PFSK-1 (cell line): Measurements from ENCODE around the gene TNFRSF1A. TPM values are rescaled to one million over a fixed set of nuclear protein-coding genes. Genes with fewer than 3 reads are reported as not detected.
A peak's percentile ranks its signal among the peaks of the same experiment; 100 is the strongest.

Source experiments
- FOXP2 ChIP-seq: optimal IDR thresholded peaks from 2 replicates; pipeline ENCODE3; 2011; ENCODE audit warnings: borderline replicate concordance, control low read depth, inconsistent platforms; ENCODE audit not compliant: insufficient read depth; ENCODE audit errors: extremely low read length, extremely low read depth
- POLR2AphosphoS5 ChIP-seq: IDR thresholded peaks from 2 replicates; pipeline ENCODE4 v1.6.1; 2012; ENCODE audit warnings: low read depth, mild to moderate bottlenecking, control low read depth, low read length, moderate library complexity
- REST ChIP-seq, 2 experiments: IDR thresholded peaks; 2 replicates each; pipeline versions ENCODE4 v1.6.1 to v1.8.0; 2011 to 2012; ENCODE audit warnings: low read depth in 2 of 2, low read length in 2 of 2, control low read depth in 1 of 2, inconsistent platforms in 1 of 2, mild to moderate bottlenecking in 1 of 2, moderate library complexity in 1 of 2; ENCODE audit not compliant: insufficient read depth in 1 of 2
- SIN3A ChIP-seq: IDR thresholded peaks from 2 replicates; pipeline ENCODE4 v1.6.1; 2012; ENCODE audit warnings: mild to moderate bottlenecking, low read length, moderate library complexity, borderline replicate concordance; ENCODE audit not compliant: insufficient read depth
- TAF1 ChIP-seq: IDR thresholded peaks from 2 replicates; pipeline ENCODE4 v1.6.1; 2012; ENCODE audit warnings: low read length, control low read depth, borderline replicate concordance; ENCODE audit not compliant: insufficient read depth
- polyA plus RNA-seq: library from polyadenylated mRNA; unstranded; fragments of >200 nt; gene quantifications from one replicate; pipeline ENCODE4 v1.2.1, GENCODE V29; 2012; ENCODE audit warnings: low read depth, missing spikeins; ENCODE audit not compliant: insufficient read length

Gene TNFRSF1A
- 132 TPM for polyA plus RNA-seq

- peak; percentile 92; the same call in 1 of the 2 replicates for TF ChIP-seq SIN3A
- peak in 1 of 2 experiments; percentile 64; a peak in 2 of 4 replicates for TF ChIP-seq REST (IDR thresholded peaks at IDR 0.05; ENCODE audit: insufficient read depth in 1 of 2, low read depth in 2 of 2, low read length in 2 of 2)
- TF ChIP-seq TAF1: peak; percentile 87; the same call in 1 of the 2 replicates
- TF ChIP-seq FOXP2: no peak
- peak; percentile 91 for TF ChIP-seq POLR2AphosphoS5
Observed at GRCh38 chr12:6341417-6342139, at the start of gene TNFRSF1A. Gene TNFRSF1A (minus strand): TSS chr12:6342076. CDS start chr12:6341814, 262 bp downstream.

- no peak for TF ChIP-seq SIN3A
- no peak for TF ChIP-seq REST (IDR thresholded peaks at IDR 0.05; ENCODE audit: insufficient read depth in 1 of 2, low read depth in 2 of 2, low read length in 2 of 2)
- TF ChIP-seq POLR2AphosphoS5: no peak
- no peak for TF ChIP-seq TAF1
- no peak for TF ChIP-seq FOXP2
Observed at GRCh38 chr12:6391013-6391412, 49.1 kb upstream of the TNFRSF1A start.

GRCh38 chr12:6390084-6390799 is 48.4 kb upstream of the TNFRSF1A start:
- peak; percentile 33; the same call in 1 of the 2 replicates for TF ChIP-seq POLR2AphosphoS5
- TF ChIP-seq REST (IDR thresholded peaks at IDR 0.05; ENCODE audit: insufficient read depth in 1 of 2, low read depth in 2 of 2, low read length in 2 of 2): no peak

GRCh38 chr12:6387541-6387940 is 45.7 kb upstream of the TNFRSF1A start:
- TF ChIP-seq TAF1: no peak
- TF ChIP-seq SIN3A: no peak
- TF ChIP-seq POLR2AphosphoS5: no peak
- TF ChIP-seq FOXP2: no peak
- no peak for TF ChIP-seq REST (IDR thresholded peaks at IDR 0.05; ENCODE audit: insufficient read depth in 1 of 2, low read depth in 2 of 2, low read length in 2 of 2)

GRCh38 chr12:6386491-6386890 is 44.6 kb upstream of the TNFRSF1A start:
- no peak for TF ChIP-seq TAF1
- no peak for TF ChIP-seq POLR2AphosphoS5
- no peak for TF ChIP-seq SIN3A
- TF ChIP-seq REST (IDR thresholded peaks at IDR 0.05; ENCODE audit: insufficient read depth in 1 of 2, low read depth in 2 of 2, low read length in 2 of 2): no peak
- TF ChIP-seq FOXP2: no peak
